GM19324 (cell line): ENCODE data around the gene BRSK2.

Experiments used
- ATAC-seq: cut with Tn5 transposase; IDR thresholded peaks from one replicate; pipeline ENCODE4 v1.9.1; 2021; ENCODE audit warnings: mild to moderate bottlenecking, moderate library complexity; ENCODE audit not compliant: unreplicated experiment, low FRiP score

The BRSK2 gene

GRCh38 chr11:1448882-1449281 is 59.1 kb downstream of the BRSK2 start:
- ATAC-seq: no peak

GRCh38 chr11:1449490-1450243 is 59.9 kb downstream of the BRSK2 start:
- ATAC-seq: no peak

- ATAC-seq: no peak
Observed at GRCh38 chr11:1450344-1450875, 60.7 kb downstream of the BRSK2 start.

GRCh38 chr11:1450949-1451710 is 61.4 kb downstream of the BRSK2 start:
- ATAC-seq: no peak

- no peak for ATAC-seq
Observed at GRCh38 chr11:1451781-1452470, 62.2 kb downstream of the BRSK2 start.

- no peak for ATAC-seq
Observed at GRCh38 chr11:1452744-1453143, 63.0 kb downstream of the BRSK2 start.

GRCh38 chr11:1453611-1454034 is 63.9 kb downstream of the BRSK2 start:
- no peak for ATAC-seq

GRCh38 chr11:1454576-1454975 is 64.8 kb downstream of the BRSK2 start:
- no peak for ATAC-seq

GRCh38 chr11:1455032-1455762 is 65.5 kb downstream of the BRSK2 start:
- no peak for ATAC-seq

GRCh38 chr11:1455763-1456060 is 66.0 kb downstream of the BRSK2 start:
- no peak for ATAC-seq

GRCh38 chr11:1456176-1456575 is 66.4 kb downstream of the BRSK2 start:
- ATAC-seq: no peak

GRCh38 chr11:1456596-1457325 is 67.0 kb downstream of the BRSK2 start:
- ATAC-seq: no peak

- no peak for ATAC-seq
Observed at GRCh38 chr11:1457326-1457680, 67.6 kb downstream of the BRSK2 start.

GRCh38 chr11:1457856-1458255 is 68.1 kb downstream of the BRSK2 start:
- no peak for ATAC-seq

- ATAC-seq: no peak
Observed at GRCh38 chr11:1458340-1459218, 68.8 kb downstream of the BRSK2 start.

GRCh38 chr11:1459219-1459575 is 69.5 kb downstream of the BRSK2 start:
- ATAC-seq: no peak

- no peak for ATAC-seq
Observed at GRCh38 chr11:1459764-1460395, 70.1 kb downstream of the BRSK2 start.

GRCh38 chr11:1460396-1460985 is 70.8 kb downstream of the BRSK2 start:
- ATAC-seq: no peak
